Colonic mucosa (tissue), 4 donors: ENCODE measurements around the gene PTPRE. TPM values are rescaled to one million over a fixed set of nuclear protein-coding genes. Genes with fewer than 3 reads are reported as not detected.

ENCODE experiments used
- DNase-seq: peaks from one replicate; pipeline ENCODE4 v3.0.0-alpha.2; 2020
- H3K27ac ChIP-seq: fragments of 200-600 bp; one replicate; pipeline ENCODE4 v1.8.0; 2021
- H3K27me3 ChIP-seq: fragments of 200-600 bp; one replicate; pipeline ENCODE4 v1.8.0; 2021
- H3K36me3 ChIP-seq: fragments of 200-600 bp; one replicate; pipeline ENCODE4 v1.8.0; 2021
- H3K4me1 ChIP-seq: fragments of 200-600 bp; one replicate; pipeline ENCODE4 v1.8.0; 2021; ENCODE audit warnings: mild to moderate bottlenecking
- H3K4me3 ChIP-seq: fragments of 200-600 bp; one replicate; pipeline ENCODE4 v1.8.0; 2021
- H3K9ac ChIP-seq, 2 donors: one replicate each; pipeline ENCODE4 v1.7.0; 2013; ENCODE audit warnings: control low read depth in 2 of 2, low read depth in 2 of 2, low read length in 2 of 2
- H3K9me3 ChIP-seq: fragments of 200-600 bp; one replicate; pipeline ENCODE4 v1.8.0; 2021
- CTCF ChIP-seq: fragments of 200-600 bp; IDR thresholded peaks from one replicate; pipeline ENCODE4 v1.8.0; 2022; ENCODE audit warnings: antibody characterized with exemption, mild to moderate bottlenecking
- intact Hi-C: fragments of 100-400 bp; cut with DNase I; formaldehyde crosslinking; loops from one replicate; pipeline ENCODE4 v1.14.1; 2022
- total RNA-seq, 2 donors: library from RNA; stranded (reverse); fragmentation: NEBNext Ultra II Directional in 1 of 2; extraction: Animal tissue kit (Norgen Biotek cat#: 25700) in 1 of 2; gene quantifications; one replicate each; pipeline ENCODE4 v1.2.1, GENCODE V29; 2021
- donor health status: healthy.
- donor health status: DM: no; HTN: no; CAD: no.
- donor health status: DM: no; HTN: no; CAD: no.

PTPRE gene
- total RNA-seq, 2 donors from 2014 or later = 15.9 to 18.8 TPM

GRCh38 chr10:128095027-128095752, 188.3 kb downstream of the PTPRE start:
- Histone ChIP-seq H3K4me3 (no peak overlapping the region), H3K27ac (no peak overlapping the region), H3K9me3 (no peaks in the 10 kb centered on the region), H3K36me3 (no peaks in the 10 kb centered on the region), H3K9ac (no peak overlapping the region), H3K4me1 (no peaks in the 10 kb centered on the region), H3K27me3 (no peaks in the 10 kb centered on the region)
- TF ChIP-seq CTCF = no peak
- intact Hi-C loops = no loop called here
- no peak for DNase-seq

GRCh38 chr10:128095753-128096469, 189.0 kb downstream of the PTPRE start:
- Histone ChIP-seq H3K9ac (no peak overlapping the region), H3K4me1 (no peaks in the 10 kb centered on the region), H3K27me3 (no peaks in the 10 kb centered on the region), H3K27ac (no peak overlapping the region), H3K4me3 (no peak overlapping the region), H3K9me3 (no peaks in the 10 kb centered on the region), H3K36me3 (no peaks in the 10 kb centered on the region)
- intact Hi-C loops = no loop called here
- no peak for DNase-seq
- no peak for TF ChIP-seq CTCF

DNA sequence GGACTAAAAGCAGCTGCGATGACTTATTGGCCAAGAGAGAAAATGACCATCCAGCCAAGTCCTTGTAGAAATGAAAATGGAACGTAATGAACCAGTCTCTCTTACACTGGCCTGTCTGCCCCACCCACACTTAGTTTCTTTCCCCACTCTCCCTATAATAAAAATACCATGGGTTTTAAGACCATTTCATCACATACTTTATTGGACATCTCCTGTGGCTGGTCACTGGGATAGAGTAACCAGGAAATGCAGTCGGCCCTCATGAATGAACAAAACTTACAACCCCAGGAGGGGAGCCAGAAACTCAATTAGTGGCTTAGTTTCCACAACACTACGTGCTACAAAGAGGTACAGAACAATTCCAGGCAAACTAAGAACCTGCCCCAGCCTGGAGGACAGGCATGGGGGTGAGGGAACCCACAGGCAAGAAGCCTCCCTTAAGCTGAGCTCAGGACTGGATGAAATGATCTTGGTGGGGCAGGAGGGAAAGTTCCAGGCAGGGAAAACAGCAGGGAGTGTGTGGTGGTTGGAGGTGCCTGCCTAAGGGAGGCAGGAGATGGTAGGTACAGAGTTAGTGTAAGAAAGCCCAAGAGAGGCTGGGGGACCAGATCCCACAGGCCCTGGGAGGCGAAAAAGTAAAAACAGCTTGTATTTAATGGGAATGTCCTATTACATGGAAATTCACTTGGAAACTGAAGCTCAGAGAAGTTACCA, 189.7 kb downstream of the PTPRE start:
- TF ChIP-seq CTCF = no peak
- DNase-seq = no peak
- no peak overlapping the region for H3K27ac ChIP-seq
- H3K36me3 ChIP-seq = no peaks in the 10 kb centered on the region
- no peaks in the 10 kb centered on the region for H3K9me3 ChIP-seq
- H3K9ac ChIP-seq = no peak overlapping the region
- no peaks in the 10 kb centered on the region for H3K27me3 ChIP-seq
- no peaks in the 10 kb centered on the region for H3K4me1 ChIP-seq
- intact Hi-C loops = no loop called here
- H3K4me3 ChIP-seq = no peak overlapping the region

DNA sequence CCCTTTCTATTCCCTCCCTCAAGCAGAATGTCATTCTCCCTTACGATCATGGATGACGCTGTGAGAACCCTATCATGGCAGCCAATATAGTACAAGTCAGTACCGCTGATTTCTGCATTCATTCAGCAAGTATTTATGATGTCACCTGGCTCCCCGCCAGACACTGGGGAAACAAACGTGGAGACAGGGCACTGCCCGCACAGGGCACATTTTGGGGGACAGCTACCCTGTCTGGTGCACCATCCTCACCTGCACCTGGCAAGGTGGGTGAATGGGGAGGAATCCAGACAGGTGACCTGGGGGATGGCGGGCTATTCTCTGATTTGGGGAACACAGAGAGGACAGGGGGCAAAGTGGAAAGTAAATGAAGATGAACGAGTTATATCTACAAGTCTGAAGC, 190.9 kb downstream of the PTPRE start:
- H3K4me3 ChIP-seq = no peak overlapping the region
- intact Hi-C loops = no loop called here

More for the DNA sequence above, 190.9 kb downstream of the PTPRE start:
- Histone ChIP-seq H3K27me3 (no peaks in the 10 kb centered on the region), H3K4me1 (no peaks in the 10 kb centered on the region), H3K9ac (no peak overlapping the region), H3K9me3 (no peaks in the 10 kb centered on the region), H3K27ac (no peak overlapping the region), H3K36me3 (no peaks in the 10 kb centered on the region)
- no peak for DNase-seq
- TF ChIP-seq CTCF = no peak
